Heart left ventricle (tissue), 13 donors: ENCODE results near the gene PRPSAP1.

Experiments used
- CTCF ChIP-seq, 12 donors: fragments of 200-600 bp; sonication (generic) in 4 of 12; IDR thresholded peaks; one replicate each; pipeline versions ENCODE4 v1.5.0 to v1.8.0; 2018 to 2022; ENCODE audit warnings: antibody characterized with exemption in 12 of 12, mild to moderate bottlenecking in 5 of 12
- POLR2A ChIP-seq, 2 donors: fragments of 450-650 bp; IDR thresholded peaks; one replicate each; pipeline ENCODE4 v1.6.1; 2017; ENCODE audit warnings: antibody characterized with exemption in 2 of 2, mild to moderate bottlenecking in 2 of 2, moderate library complexity in 2 of 2
- donor health status: ischemic (EF 13 %, LVEDD 7.1; RV severe dilation, severe dysfunction).
- donor health status: DM: no; HTN: yes; CAD: no.
- donor health status: DM: no; HTN: no; CAD: no.
- donor health status: ischemic (EF 25% LVEDD 6.9; RV normal size, moderate dysfunction).
- donor health status: ischemic (EF 25% LVEDD 5.7; RV mildly dilated, moderate dysfunction).
- donor health status: ischemic (EF 35%, LVEDD 5.7; RV mildly dilated, moderate dysfunction).
- donor health status: nonischemic (EF 11% LVEDD 7.7; RV severe dilation, severe dysfunction).
- donor health status: DM: yes; HTN: yes; CAD: no.
- donor health status: PGD.
- donor health status: ischemic (EF 29% LVEDD 5.4; RV normal size, mild dysfunction).
- donor health status: nonischemic (EF 23%, LVEDD 6.1; RV moderate dilation, normal function).

GRCh38 chr17:76277300-76278267 is 76.1 kb downstream of the PRPSAP1 start:
- TF ChIP-seq POLR2A (IDR thresholded peaks at IDR 0.05) (no peak), CTCF (IDR thresholded peaks at IDR 0.05) (no peak)
